ENCODE results near the gene KLHL30.

The KLHL30 gene

GRCh38 chr2:238132463-238133450 is 5.7 kb upstream of the KLHL30 start:
- DNase-seq (ENCODE audit: low spot score): no peak

DNA sequence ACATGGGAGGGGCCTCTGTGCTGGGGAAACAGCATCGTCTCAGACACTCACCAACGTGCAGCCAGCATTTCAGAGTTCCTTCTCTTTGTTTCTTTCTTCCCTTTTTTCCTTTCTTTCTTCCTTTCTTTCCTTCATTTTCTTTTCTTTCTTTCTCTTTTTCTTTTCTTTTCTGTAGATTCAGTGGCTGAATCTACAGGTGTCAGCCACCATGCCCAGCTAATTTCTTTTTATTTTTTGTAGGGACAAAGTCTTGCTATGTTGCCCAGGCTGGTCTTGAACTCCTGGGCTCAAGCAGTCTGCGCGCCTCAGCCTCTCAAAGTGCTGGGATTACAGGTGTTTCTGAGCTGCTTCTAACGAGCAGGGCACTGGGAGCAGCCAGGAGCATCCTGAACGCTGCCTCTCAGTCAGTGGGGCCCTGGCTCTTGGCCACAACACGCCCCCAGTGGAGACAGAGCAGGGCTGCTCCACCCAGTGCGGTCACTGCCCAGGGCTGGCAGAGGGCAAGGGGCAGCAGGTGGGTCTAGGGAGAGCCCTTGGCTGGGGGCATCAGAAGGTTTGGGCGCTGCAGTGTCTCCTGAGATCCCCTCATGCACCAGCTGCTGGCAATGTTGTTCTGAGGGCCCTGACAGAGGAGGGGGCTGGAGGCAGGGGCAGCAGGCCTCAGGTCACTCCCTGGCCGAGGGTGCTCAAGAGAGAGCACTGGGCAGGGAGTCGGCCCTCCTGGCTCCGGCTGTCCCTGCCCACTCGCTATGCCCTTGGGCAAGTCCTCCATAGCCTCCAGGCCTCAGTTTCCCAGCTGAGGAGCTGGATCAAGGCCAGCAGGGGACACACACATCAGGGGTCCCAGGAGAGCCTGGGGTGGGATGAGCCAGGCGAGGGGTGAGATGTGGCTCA is 4.7 kb upstream of the KLHL30 start:
- DNase-seq (ENCODE audit: low spot score): no peak

DNA sequence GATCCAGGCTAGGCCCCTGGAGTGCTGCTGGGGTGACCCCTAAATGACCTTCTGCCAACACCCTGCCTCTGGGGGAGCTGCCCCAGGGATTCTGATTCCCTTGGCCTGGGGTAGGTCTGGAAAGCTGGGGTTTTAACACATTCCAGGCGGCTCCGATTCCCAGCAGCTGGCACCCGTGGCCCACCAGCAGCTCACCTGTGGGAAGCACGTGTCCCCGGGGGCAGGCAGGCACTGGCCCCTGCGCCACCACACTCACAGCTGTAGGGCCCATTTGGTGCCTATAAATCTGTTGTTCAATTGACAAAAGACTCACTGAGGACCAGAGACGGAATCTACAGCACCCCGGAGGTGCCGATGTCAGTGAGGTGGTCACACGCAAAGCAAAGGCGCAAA is 4.1 kb upstream of the KLHL30 start:
- DNase-seq (ENCODE audit: low spot score): no peak

DNA sequence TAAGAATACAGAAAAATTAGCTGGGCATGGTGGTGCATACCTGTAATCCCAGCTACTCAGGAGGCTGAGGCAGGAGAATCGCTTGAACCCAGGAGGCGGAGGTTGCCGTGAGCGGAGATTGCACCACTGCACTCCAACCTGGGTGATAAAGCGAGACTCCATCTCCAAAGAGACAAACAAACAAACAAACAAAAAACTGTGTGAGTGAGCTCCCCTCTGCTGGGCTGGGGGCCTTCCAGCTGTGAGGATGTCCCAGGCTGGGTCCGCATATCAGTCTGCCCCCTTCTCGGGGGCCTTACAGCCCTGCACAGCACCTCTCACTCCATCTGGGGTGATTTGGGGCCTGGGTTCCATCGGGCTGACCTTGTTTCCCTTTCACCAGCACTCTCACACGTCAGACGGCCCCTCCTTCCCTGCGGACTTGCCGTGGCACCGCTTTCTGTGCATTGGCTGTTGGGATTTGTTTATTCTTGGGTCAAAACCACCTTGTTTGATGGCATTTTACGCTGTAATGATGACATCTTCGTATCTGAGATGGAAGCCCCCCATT is 2.8 kb upstream of the KLHL30 start:
- no peak for DNase-seq (ENCODE audit: low spot score)

DNA sequence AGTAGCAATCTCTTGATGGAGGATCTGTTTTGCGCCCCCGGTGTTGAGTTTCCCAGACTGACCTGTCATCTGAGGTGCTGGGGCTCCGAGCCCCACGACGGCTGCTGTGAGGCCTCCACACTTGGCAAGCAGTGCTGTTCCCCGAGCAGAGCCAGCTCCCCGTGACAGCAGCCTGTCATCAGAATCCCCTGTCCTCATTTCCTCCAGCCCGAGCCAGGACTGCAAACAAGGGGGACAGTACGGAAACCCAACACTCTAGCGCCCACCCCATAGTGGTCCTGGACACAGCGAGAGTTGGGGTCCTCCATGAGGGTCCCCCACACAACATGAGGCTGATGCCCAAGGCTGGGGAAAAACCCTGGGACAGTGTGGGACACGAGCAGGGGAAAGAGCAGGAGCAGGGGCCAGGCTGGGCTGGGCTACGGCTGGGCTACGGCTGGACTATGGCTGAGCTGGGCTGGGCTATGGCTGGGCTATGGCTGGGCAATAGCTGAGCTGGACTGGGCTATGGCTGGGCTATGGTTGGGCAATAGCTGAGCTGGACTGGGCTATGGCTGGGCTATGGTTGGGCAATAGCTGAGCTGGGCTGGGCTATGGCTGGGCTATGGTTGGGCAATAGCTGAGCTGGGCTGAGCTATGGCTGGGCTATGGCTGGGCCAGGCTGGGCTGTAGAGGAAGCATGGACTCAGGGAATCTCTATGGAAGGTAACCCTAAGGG is 1.5 kb upstream of the KLHL30 start:
- DNase-seq (ENCODE audit: low spot score): no peak

GRCh38 chr2:238137885-238138284 is 583 bp upstream of the KLHL30 start:
- DNase-seq (ENCODE audit: low spot score): no peak

- DNase-seq (ENCODE audit: low spot score): no peak
Measured at GRCh38 chr2:238139196-238140039, 950 bp downstream of the KLHL30 start.

GRCh38 chr2:238140040-238140439 is 1.6 kb downstream of the KLHL30 start:
- DNase-seq (ENCODE audit: low spot score): no peak

DNA sequence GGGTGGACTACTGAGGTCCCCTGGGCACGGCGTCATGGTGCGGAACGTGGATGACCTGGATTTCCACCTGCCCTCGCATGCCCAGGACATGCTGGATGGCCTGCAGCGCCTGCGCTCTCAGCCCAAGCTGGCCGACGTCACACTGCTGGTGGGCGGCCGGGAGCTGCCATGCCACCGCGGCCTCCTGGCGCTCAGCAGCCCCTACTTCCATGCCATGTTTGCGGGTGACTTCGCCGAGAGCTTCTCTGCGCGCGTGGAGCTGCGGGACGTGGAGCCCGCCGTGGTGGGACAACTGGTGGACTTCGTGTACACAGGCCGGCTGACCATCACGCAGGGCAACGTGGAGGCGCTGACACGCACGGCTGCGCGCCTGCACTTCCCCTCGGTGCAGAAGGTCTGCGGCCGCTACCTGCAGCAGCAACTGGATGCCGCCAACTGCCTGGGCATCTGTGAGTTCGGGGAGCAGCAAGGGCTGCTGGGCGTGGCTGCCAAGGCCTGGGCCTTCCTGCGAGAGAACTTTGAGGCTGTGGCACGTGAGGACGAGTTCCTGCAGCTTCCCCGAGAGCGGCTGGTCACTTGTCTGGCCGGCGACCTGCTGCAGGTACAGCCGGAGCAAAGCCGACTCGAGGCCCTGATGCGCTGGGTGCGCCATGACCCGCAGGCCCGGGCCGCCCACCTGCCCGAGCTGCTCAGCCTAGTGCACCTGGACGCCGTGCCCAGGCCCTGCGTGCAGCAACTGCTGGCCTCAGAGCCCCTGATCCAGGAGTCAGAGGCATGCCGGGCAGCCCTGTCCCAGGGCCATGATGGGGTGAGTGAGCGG is 2.5 kb downstream of the KLHL30 start:
- DNase-seq (ENCODE audit: low spot score): no peak

GRCh38 chr2:238141541-238142318 is 3.3 kb downstream of the KLHL30 start:
- no peak for DNase-seq (ENCODE audit: low spot score)

DNA sequence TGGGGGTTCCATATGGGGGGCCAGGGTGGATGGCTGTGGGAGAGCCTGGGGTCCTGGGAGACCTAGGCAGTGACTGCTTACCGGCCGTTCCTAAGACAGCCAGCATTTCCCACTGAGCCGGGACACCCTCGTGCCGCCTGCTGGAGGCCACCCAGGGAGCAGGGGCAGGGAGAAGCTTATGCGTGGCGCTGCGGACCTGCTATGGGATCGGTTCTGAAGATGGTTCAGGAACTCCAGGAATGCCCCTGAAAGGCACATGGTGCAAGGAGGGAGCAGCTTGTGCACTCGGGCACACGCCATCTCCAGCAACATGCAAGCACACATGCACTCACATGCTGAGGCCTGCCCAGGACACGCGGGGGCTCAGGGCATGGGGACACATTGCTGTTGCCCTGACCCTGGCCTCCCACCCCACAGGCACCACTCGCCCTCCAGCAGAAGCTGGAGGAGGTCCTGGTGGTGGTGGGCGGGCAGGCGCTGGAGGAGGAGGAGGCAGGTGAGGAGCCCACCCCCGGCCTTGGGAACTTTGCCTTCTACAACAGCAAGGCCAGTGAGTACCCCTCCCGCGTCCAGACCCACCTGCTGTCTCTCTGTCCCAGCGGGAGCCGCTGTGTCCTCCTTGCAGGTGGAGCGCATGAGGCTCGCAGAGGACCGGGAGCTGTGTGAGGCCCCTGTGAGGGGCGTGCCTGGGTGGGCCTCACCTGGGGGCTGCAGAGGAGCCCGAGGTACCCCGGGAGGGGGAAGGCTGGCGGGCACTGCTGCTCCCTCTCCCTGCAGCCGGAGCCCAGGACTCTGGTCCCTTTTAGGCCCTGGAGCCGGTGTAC is 4.1 kb downstream of the KLHL30 start:
- no peak for DNase-seq (ENCODE audit: low spot score)

- DNase-seq (ENCODE audit: low spot score): no peak
Measured at GRCh38 chr2:238143239-238143951, 4.9 kb downstream of the KLHL30 start.

DNA sequence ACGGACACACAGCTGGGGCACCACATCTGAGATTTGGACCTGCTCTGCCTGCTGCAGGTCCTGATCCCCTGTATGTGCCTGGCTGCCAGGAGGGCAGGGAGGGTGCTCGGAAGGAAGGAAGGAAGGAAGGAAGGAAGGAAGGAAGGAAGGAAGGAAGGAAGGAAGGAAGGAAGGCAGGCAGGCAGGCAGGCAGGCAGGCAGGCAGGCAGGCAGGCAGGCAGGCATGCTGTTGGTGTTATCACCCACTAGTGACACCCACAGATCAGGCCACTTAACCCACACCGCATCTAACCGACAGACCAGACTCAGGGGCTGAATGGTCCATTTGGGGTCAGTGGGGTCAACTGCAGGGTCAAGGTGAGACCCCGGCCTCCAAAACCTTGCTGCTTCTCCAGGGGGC is 5.8 kb downstream of the KLHL30 start:
- DNase-seq (ENCODE audit: low spot score): no peak

DNA sequence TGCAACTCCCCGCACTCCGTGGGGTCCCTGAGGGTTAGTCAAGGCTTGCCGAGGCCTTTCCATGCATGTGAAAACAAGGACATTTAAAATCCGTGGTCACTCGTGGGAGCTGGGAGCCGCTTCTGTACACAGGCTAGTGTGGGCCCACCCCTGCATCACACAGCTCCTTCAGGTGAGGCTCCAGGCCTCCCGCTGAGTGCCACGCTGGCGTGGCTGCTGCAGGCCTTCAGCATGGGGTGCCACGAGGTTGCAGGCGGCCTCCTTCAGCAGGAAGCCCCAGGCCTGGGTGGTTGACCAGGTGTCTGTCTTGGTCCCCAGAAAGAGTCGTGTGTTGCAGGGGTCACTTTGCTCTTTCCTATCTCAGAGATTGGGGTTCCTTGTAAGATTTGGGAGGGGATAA is 6.6 kb downstream of the KLHL30 start:
- no peak for DNase-seq (ENCODE audit: low spot score)

GRCh38 chr2:238145851-238146250 is 7.4 kb downstream of the KLHL30 start:
- DNase-seq (ENCODE audit: low spot score): no peak

- no peak for DNase-seq (ENCODE audit: low spot score)
Measured at GRCh38 chr2:238146884-238147544, 8.5 kb downstream of the KLHL30 start.

DNA sequence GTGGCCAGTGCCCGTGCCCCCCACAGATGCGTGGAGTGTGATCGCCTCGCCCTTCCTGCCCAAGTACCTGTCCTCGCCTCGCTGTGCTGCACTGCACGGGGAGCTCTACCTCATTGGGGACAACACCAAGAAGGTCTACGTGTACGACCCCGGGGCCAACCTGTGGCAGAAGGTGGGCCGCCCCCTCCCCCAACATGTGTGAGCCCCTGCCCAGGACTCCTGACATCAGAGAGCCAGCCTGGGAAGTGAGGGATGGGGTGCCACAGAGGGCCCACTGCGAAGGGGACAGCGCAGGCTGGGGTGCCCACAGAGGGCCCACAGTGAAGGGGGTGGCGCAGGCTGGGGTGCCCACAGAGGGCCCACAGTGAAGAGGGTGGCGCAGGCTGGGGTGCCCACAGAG is 10.5 kb downstream of the KLHL30 start:
- DNase-seq (ENCODE audit: low spot score): no peak
